IPS DF 6.9 (cell line): ENCODE data around the gene HOXC5.

ENCODE experiments used
- DNase-seq: peaks from one replicate; pipeline ENCODE4 v3.0.0-alpha.2; 2013; ENCODE audit warnings: low read depth, low spot score
- H3K27ac ChIP-seq: one replicate; pipeline ENCODE4 v1.5.1; 2013; ENCODE audit warnings: low read length, control low read depth
- H3K27me3 ChIP-seq: 2 replicates; pipeline ENCODE4 v1.6.1; 2013; ENCODE audit warnings: mild to moderate bottlenecking, low read length; ENCODE audit not compliant: control insufficient read depth, insufficient read depth
- H3K36me3 ChIP-seq: 2 replicates; pipeline ENCODE4 v1.6.1; 2013; ENCODE audit warnings: low read length; ENCODE audit not compliant: control insufficient read depth, insufficient read depth
- H3K4me1 ChIP-seq: 2 replicates; pipeline ENCODE4 v1.6.1; 2013; ENCODE audit warnings: low read length; ENCODE audit not compliant: control insufficient read depth, insufficient read depth
- H3K4me3 ChIP-seq: 2 replicates; pipeline ENCODE4 v1.5.1; 2013; ENCODE audit warnings: mild to moderate bottlenecking, low read length
- H3K9me3 ChIP-seq: 2 replicates; pipeline ENCODE4 v1.6.1; 2013; ENCODE audit warnings: low read length, inconsistent platforms; ENCODE audit not compliant: control insufficient read depth, insufficient read depth
- WGBS: extraction: QIAGEN DNeasy Blood & Tissue Kit; methylation state at CpG from one replicate; pipeline ENCODE4 v1.1.7; 2013; ENCODE audit warnings: mixed read lengths, missing lambda C conversion rate; ENCODE audit not compliant: insufficient read length, insufficient coverage; 5-methylcytosine and 5-hydroxymethylcytosine counted together

The HOXC5 gene

GRCh38 chr12:53996240-53997203 is 36.3 kb upstream of the HOXC5 start:
- DNase-seq = no peak
- Histone ChIP-seq H3K36me3 (peaks cover 3% of the 10 kb centered on the region; the same call in 1 of the 2 replicates), H3K4me1 (0 out of 2 replicates have a peak, but pooled peaks cover 5% of the 10 kb centered on the region), H3K9me3 (no peaks in the 10 kb centered on the region), H3K4me3 (no peak overlapping the region), H3K27ac (no peak overlapping the region), H3K27me3 (peaks cover 100% of the 10 kb centered on the region)
- WGBS = no CpG with 5 or more reads among the region's 29 CpGs

DNA sequence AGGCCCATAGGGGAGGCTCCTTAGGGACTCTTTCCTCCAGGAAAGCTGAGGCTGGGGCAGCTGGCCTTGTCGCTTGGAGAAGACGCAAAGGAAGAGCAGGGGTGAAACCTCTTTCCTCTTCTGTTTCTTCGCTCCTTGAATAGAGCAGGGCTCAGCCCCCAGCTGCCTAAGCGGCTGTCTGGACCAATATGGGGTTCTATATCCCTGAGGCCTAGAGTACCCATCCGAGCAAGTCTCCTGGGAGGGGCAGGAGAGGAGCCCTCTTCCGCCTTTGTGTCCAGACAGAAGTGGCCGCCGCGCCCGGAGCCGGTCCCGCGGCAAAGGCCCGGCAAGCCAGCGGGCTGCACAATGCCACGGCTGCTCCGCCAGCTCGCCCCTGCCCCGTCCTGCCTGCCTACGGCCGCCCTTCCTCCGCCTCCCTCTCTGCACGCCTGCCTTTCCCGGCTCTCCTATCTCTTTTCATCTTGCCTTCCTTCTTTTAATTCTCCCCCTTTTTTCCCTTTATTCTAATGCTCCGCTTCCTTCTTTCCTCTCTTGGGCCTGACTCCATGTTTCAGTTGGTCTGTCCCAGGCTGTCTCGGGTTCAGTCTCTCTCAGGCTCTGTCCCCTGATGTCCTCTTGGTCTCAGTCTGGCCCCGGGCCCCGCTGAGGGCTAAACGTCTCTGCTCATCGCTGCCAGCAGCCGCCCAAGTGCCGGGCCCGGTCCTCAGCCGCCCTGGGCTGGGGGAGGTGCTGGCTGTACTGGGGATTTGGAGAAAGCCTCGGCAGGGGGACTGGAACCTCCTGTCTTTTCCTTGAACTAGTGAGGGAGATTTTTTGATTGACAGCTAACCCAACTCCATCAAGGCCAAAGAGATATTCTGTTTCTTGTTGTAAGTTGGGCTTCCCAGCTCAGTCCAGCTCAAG is 35.4 kb upstream of the HOXC5 start:
- Histone ChIP-seq H3K27ac (no peak overlapping the region), H3K27me3 (peaks cover 100% of the 10 kb centered on the region), H3K36me3 (peaks cover 3% of the 10 kb centered on the region; the same call in 1 of the 2 replicates), H3K4me3 (no peak overlapping the region), H3K9me3 (no peaks in the 10 kb centered on the region), H3K4me1 (0 out of 2 replicates have a peak, but pooled peaks cover 5% of the 10 kb centered on the region)
- no peak for DNase-seq
- no CpG with 5 or more reads among the region's 35 CpGs for WGBS

DNA sequence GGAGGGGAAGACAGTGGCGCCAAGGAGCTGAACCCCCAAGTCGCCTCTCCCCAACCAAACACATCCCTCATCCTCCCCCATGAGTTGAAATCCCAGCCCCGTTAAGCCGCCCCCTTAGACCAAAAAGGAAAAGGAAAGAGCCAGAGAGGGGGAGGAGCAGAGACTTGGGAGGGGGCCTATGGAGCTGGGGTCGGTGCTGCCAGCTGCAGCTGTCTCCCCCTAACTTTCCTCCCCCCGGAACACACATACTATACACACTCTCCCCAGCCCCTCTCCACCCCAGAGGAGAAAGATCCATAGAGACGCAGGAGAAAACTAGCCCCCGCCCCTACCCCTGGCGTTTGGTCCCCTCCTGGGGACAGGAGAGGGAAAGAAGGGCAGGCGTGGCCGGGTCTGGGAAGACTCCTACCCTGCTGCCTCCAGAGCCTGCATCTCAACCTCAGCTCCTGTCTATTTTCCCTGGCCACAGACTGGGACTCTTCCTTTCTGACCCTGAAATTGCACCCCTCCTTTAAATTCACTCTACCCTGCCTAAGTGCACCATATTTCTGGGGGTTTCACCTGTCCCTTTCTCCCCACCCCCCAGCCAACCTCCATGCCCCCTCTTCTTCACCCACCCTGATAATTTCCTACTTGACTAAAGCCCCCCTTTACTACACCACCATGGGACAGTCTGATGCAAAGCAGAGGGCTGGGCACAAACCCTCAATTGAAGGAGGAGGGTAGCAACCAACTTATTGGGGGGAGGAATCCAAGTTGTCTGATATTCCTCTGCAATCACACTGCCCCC is 34.5 kb upstream of the HOXC5 start:
- no peak for DNase-seq
- Histone ChIP-seq H3K9me3 (no peaks in the 10 kb centered on the region), H3K27me3 (peaks cover 100% of the 10 kb centered on the region), H3K4me3 (no peak overlapping the region), H3K36me3 (peaks cover 3% of the 10 kb centered on the region; the same call in 1 of the 2 replicates), H3K27ac (no peak overlapping the region), H3K4me1 (0 out of 2 replicates have a peak, but pooled peaks cover 5% of the 10 kb centered on the region)
- no CpG with 5 or more reads among the region's 11 CpGs for WGBS

GRCh38 chr12:53998900-53999236 is 34.0 kb upstream of the HOXC5 start:
- Histone ChIP-seq H3K4me3 (no peak overlapping the region), H3K4me1 (0 out of 2 replicates have a peak, but pooled peaks cover 5% of the 10 kb centered on the region), H3K27me3 (peaks cover 100% of the 10 kb centered on the region), H3K9me3 (no peaks in the 10 kb centered on the region), H3K36me3 (peaks cover 3% of the 10 kb centered on the region; the same call in 1 of the 2 replicates), H3K27ac (no peak overlapping the region)
- DNase-seq = no peak
- WGBS = no CpG with 5 or more reads among the region's 13 CpGs

- Histone ChIP-seq H3K27me3 (peaks cover 100% of the 10 kb centered on the region), H3K4me3 (no peak overlapping the region), H3K4me1 (0 out of 2 replicates have a peak, but pooled peaks cover 5% of the 10 kb centered on the region), H3K27ac (no peak overlapping the region), H3K9me3 (no peaks in the 10 kb centered on the region), H3K36me3 (no peaks in the 10 kb centered on the region)
- no peak for DNase-seq
- WGBS = no CpG with 5 or more reads among the region's 35 CpGs
Observed at GRCh38 chr12:53999559-54000115, 33.2 kb upstream of the HOXC5 start.

DNA sequence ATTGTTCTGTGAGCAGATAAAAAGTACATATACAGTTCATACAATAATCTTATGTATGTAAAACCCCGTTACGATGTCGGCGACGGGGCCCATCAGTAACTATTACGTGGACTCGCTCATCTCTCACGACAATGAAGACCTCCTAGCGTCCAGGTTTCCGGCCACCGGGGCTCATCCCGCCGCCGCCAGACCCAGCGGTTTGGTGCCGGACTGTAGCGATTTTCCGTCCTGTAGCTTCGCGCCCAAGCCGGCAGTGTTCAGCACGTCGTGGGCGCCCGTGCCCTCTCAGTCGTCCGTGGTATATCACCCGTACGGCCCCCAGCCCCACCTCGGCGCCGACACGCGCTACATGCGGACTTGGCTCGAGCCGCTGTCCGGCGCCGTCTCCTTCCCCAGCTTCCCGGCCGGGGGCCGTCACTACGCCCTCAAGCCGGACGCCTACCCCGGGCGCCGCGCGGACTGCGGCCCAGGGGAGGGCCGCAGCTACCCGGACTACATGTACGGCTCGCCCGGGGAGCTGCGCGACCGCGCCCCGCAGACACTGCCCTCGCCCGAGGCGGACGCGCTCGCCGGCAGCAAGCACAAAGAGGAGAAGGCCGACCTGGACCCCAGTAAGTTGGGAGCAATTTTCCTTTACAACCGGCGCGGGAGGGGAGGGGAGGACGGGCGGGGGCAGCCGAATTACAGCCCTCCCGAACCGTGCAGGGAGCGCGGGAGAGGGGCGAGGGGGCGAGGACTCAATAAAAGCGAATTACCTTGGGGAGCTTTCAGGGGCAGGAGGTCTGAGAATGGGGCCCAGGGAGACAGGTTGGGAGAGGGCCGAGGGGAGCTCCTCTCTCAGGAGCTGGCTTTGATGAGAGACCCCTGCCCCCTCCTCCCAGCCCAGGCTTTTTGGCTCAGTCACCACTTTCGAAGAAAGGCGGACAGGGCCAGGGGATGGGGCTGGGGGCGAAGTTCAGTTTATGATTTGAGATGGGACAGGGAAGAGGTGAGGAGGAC is 32.4 kb upstream of the HOXC5 start, which contains the start of gene HOXC9:
Gene HOXC9 (plus strand): TSS at position 46 of the 999 bp plus-strand sequence. CDS start 28 bp downstream, at position 74.
- no peaks in the 10 kb centered on the region for H3K36me3 ChIP-seq
- H3K27ac ChIP-seq = no peak within 1 kb of the TSS
- DNase-seq = no peak
- H3K4me3 ChIP-seq = no peak within 1 kb of the TSS
- peaks cover 5% of the 10 kb centered on the region; the same call in 1 of the 2 replicates for H3K4me1 ChIP-seq
- H3K27me3 ChIP-seq = peaks cover 100% of the 10 kb centered on the region
- no peaks in the 10 kb centered on the region for H3K9me3 ChIP-seq
- WGBS = no CpG with 5 or more reads among the region's 87 CpGs

DNA sequence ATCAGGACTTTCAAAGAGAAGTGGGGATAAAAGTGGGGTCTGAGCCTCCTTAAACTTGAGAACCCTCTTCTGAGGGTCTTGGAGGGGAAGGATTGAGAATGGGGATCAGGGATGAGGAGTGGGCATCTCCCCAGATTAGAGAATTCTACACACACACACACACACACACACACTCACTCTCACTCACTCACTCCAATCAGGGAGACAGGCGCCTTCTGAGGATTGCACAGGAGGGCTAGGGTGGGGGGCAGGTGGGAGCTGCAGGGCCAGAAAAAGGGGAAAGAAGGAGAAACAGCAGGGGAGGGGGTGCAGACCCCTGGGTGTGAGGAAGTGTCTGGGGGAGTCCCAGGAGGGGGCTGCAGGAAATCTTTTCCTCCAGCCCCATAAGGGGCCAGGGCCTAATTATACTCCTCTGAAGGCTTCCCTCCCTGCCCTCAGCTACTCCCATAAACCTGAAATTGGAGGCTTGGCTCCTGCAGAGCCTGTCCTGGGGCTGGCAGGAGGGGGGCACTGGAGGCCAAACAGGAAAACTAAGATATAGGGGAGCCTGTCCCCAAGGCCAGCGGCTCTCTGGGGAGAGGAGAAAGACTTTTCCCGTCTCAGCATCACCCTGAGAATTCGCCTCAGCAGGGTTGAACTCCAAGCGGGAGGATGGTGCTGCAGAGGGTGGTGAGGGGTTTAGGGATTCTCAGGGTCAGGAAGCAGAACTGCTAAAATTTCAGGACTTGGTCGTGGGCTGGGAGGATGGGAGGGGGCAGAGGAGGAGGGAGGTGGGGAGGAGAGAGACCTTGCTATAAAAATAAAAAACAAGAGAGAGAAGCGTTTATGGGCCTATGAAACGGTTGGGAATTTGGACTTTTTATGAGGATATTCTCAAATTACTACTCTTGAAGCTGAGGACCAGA is 31.3 kb upstream of the HOXC5 start:
- Histone ChIP-seq H3K27me3 (peaks cover 99% of the 10 kb centered on the region), H3K27ac (no peak overlapping the region), H3K4me3 (no peak overlapping the region), H3K36me3 (no peaks in the 10 kb centered on the region), H3K9me3 (no peaks in the 10 kb centered on the region), H3K4me1 (peaks cover 3% of the 10 kb centered on the region; the same call in 1 of the 2 replicates)
- no CpG with 5 or more reads among the region's 8 CpGs for WGBS
- DNase-seq = no peak

GRCh38 chr12:54002278-54002914 is 30.5 kb upstream of the HOXC5 start:
- no peak overlapping the region for H3K27ac ChIP-seq
- no peaks in the 10 kb centered on the region for H3K9me3 ChIP-seq
- H3K4me1 ChIP-seq = peaks cover 1% of the 10 kb centered on the region; the same call in 1 of the 2 replicates
- no peaks in the 10 kb centered on the region for H3K36me3 ChIP-seq
- peaks cover 99% of the 10 kb centered on the region for H3K27me3 ChIP-seq
- no CpG with 5 or more reads among the region's 19 CpGs for WGBS
- no peak overlapping the region for H3K4me3 ChIP-seq
- DNase-seq = no peak
